A673 (cell line): ENCODE results near the gene EPSTI1. TPM values are rescaled to one million over a fixed set of nuclear protein-coding genes. Genes with fewer than 3 reads are reported as not detected.

ENCODE experiments used
- BruUV-seq: library from RNA; stranded (reverse); fragments of 400-500 nt; replicated peaks from 2 replicates; lab custom pipeline; 2021; lab: Mats Ljungman, UMichigan
- CTCF ChIA-PET: fragments of 300-600 bp; sonication (Branson Sonifier 250); formaldehyde crosslinking; loops from one replicate; lab custom pipeline; 2022; ENCODE audit warnings: antibody characterized with exemption; lab: Charles Lee
- POLR2A ChIA-PET: fragments of 300-600 bp; sonication (Branson Sonifier 250); formaldehyde crosslinking; loops from one replicate; lab custom pipeline; 2022; ENCODE audit warnings: antibody characterized with exemption; ENCODE audit not compliant: low non-redundant PET; lab: Charles Lee
- DNase-seq: peaks from one replicate; pipeline ENCODE4 v3.0.0-alpha.2; 2015; ENCODE audit warnings: low spot score
- H3K27ac ChIP-seq: fragments of 200-600 bp; sonication (generic); 2 replicates; pipeline ENCODE4 v1.5.1; 2016; ENCODE audit warnings: mixed run types, low read depth, mild to moderate bottlenecking, mixed read lengths, antibody characterized with exemption, low read length; ENCODE audit not compliant: poor library complexity, severe bottlenecking
- H3K27me3 ChIP-seq: fragments of 200-600 bp; sonication (generic); replicated peaks from 2 replicates; pipeline ENCODE4 v1.6.1; 2017; ENCODE audit warnings: mixed run types, low read depth, mild to moderate bottlenecking, mixed read lengths, antibody characterized with exemption, low read length; ENCODE audit not compliant: insufficient read depth, poor library complexity
- H3K36me3 ChIP-seq: fragments of 200-600 bp; sonication (generic); 2 replicates; pipeline ENCODE4 v1.6.1; 2016; ENCODE audit warnings: mixed run types, mild to moderate bottlenecking, mixed read lengths, antibody characterized with exemption, low read length; ENCODE audit not compliant: insufficient read depth, poor library complexity, severe bottlenecking
- H3K4me1 ChIP-seq: fragments of 200-600 bp; sonication (generic); 2 replicates; pipeline ENCODE4 v1.6.1; 2017; ENCODE audit warnings: mixed run types, mild to moderate bottlenecking, mixed read lengths, antibody characterized with exemption, low read length; ENCODE audit not compliant: insufficient read depth, poor library complexity, severe bottlenecking
- H3K4me3 ChIP-seq: fragments of 200-600 bp; sonication (generic); 2 replicates; pipeline ENCODE4 v1.5.1; 2016; ENCODE audit warnings: low read depth, mixed run types, mild to moderate bottlenecking, mixed read lengths, low read length; ENCODE audit not compliant: poor library complexity, severe bottlenecking
- H3K9me3 ChIP-seq: fragments of 200-600 bp; sonication (generic); 2 replicates; pipeline ENCODE4 v1.6.1; 2016; ENCODE audit warnings: mixed run types, low read depth, mild to moderate bottlenecking, mixed read lengths, antibody characterized with exemption, low read length; ENCODE audit not compliant: poor library complexity, severe bottlenecking
- EZH2 ChIP-seq: fragments of 200-600 bp; sonication (generic); IDR thresholded peaks from 2 replicates; pipeline ENCODE4 v1.6.1; 2017; ENCODE audit warnings: borderline replicate concordance, low read depth, mild to moderate bottlenecking, mixed read lengths, antibody characterized with exemption, low read length; ENCODE audit not compliant: poor library complexity, severe bottlenecking
- intact Hi-C: fragments of 100-400 bp; cut with micrococcal nuclease; formaldehyde crosslinking; loops from one replicate; pipeline ENCODE4 v1.10.0; 2022; ENCODE audit not compliant: unreplicated experiment
- total RNA-seq: library from RNA; stranded (reverse); gene quantifications from 2 replicates; pipeline ENCODE4 v1.2.3, GENCODE V29; 2021
- TF ChIP-seq, protein P1 (sequence below): fragments of 300-800, 200-600 bp; sonication (generic); conservative IDR thresholded peaks from 2 replicates; pipeline ENCODE4 v1.5.1; 2017; ENCODE audit warnings: low read depth, mild to moderate bottlenecking, antibody characterized with exemption, low read length, moderate library complexity, mixed read lengths

Gene EPSTI1
- total RNA-seq, 1 experiment from 2014 or later = not detected

DNA sequence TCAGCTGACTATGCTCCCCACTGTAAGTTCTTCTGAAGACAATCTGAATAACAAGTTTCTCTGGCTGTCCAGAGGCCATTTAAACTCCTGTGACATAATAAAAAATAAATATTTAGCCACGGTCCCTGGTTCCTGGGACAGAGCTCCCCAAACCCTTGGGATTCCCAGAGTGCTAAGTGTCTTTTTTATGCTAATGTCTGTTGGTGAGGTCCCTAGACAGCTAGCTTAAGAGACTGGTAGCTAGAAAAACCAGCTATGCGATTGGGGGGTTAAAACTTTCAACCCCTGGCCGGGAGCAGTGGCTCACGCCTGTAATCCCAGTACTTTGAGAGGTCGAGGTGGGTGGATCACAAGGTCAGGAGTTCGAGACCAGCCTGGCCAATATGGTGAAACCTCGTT lies 5.9 kb downstream of the EPSTI1 start:
- H3K4me3 ChIP-seq = no peak overlapping the region
- CTCF ChIA-PET = no interaction called here
- H3K36me3 ChIP-seq = no peaks in the 10 kb centered on the region
- no peak overlapping the region for H3K27ac ChIP-seq
- no TSS peak for BruUV-seq
- H3K4me1 ChIP-seq = no peaks in the 10 kb centered on the region
- H3K27me3 ChIP-seq = no peaks in the 10 kb centered on the region
- no peak for DNase-seq
- POLR2A ChIA-PET = no interaction called here
- intact Hi-C loops = no loop called here
- TF ChIP-seq EZH2 = no peak
- TF ChIP-seq, protein P1, sequence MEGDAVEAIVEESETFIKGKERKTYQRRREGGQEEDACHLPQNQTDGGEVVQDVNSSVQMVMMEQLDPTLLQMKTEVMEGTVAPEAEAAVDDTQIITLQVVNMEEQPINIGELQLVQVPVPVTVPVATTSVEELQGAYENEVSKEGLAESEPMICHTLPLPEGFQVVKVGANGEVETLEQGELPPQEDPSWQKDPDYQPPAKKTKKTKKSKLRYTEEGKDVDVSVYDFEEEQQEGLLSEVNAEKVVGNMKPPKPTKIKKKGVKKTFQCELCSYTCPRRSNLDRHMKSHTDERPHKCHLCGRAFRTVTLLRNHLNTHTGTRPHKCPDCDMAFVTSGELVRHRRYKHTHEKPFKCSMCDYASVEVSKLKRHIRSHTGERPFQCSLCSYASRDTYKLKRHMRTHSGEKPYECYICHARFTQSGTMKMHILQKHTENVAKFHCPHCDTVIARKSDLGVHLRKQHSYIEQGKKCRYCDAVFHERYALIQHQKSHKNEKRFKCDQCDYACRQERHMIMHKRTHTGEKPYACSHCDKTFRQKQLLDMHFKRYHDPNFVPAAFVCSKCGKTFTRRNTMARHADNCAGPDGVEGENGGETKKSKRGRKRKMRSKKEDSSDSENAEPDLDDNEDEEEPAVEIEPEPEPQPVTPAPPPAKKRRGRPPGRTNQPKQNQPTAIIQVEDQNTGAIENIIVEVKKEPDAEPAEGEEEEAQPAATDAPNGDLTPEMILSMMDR = no peak
- no peaks in the 10 kb centered on the region for H3K9me3 ChIP-seq

DNA sequence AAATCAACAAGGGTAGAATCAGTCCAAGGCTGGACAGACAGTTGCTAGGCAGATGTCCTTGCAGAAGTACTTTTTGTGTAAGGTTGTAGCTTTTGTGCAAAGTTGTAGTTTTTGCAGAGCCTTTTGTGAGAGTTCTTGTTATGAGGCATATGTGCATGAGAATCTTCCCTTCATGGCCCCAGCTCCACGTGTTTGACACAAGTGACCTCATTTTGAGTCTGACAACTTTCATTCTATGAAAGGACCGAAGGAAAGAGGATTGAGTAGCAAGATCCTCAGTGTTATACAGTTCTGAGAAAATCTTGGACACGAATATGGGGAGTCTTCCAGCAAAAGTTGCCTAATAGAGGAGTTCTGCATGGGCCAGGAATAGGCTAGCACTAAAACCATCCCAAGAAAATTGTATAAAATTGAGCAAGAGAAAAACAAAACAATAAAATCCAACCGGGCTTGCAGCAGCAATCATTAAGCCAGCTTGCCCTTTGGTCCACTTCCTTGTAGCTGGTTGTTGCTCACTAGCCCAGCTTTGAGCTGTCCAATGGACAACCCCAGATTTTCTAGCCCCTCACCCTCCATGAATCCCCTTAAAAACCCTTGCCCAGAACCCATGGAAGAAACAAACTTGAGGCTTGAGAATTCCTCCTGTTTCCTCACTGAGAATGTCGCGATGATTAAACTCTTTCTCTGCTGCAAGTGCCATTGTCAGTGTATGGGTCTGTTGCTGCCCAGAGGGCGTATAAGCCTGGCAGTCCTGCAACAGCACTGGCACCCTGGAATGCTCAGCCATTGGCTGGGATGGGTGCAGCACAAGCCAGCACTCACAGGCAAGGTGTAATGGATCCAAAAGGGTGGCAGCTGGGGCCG lies 6.5 kb downstream of the EPSTI1 start:
- intact Hi-C loops = no loop called here
- CTCF ChIA-PET = no interaction called here
- POLR2A ChIA-PET = no interaction called here
- BruUV-seq = no TSS peak
- Histone ChIP-seq H3K9me3 (no peaks in the 10 kb centered on the region), H3K4me1 (no peaks in the 10 kb centered on the region), H3K27ac (no peak overlapping the region), H3K27me3 (no peaks in the 10 kb centered on the region), H3K36me3 (no peaks in the 10 kb centered on the region), H3K4me3 (no peak overlapping the region)
- no peak for DNase-seq
- TF ChIP-seq, protein P1 = no peak
- TF ChIP-seq EZH2 = no peak

DNA sequence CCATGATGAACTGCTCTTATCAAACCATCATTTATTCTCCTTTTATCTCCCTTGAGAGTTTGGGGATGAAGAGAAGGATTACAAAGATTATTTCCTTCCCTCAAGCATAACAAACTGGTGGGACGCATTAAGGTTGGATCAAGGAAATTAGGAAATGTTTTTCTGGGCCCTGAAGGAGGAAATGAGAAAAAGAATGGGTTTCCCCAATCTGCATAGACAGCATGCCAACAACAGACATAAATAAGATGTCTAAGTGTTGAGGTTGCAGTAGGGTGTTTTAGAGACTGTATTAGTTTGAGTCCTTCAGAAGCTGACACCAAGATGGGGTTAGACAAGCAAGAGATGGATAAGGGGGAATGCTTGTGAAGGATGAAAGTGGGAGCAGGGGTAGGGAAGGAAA lies 7.3 kb downstream of the EPSTI1 start:
- Histone ChIP-seq H3K27ac (no peak overlapping the region), H3K27me3 (no peaks in the 10 kb centered on the region), H3K4me1 (no peaks in the 10 kb centered on the region), H3K36me3 (no peaks in the 10 kb centered on the region), H3K9me3 (no peaks in the 10 kb centered on the region), H3K4me3 (no peak overlapping the region)
- CTCF ChIA-PET = no interaction called here
- no TSS peak for BruUV-seq
- TF ChIP-seq, protein P1 = no peak
- no peak for TF ChIP-seq EZH2
- POLR2A ChIA-PET = no interaction called here
- DNase-seq = no peak
- intact Hi-C loops = no loop called here
